HUES6 (cell line): ENCODE data around the gene TOP3B.
"Not testable (repeated sequence)": the region's sequence is repeated elsewhere in the genome, so short reads cannot be mapped to it uniquely, and the experiment has no call there.

Experiments used
- H3K27ac ChIP-seq: 2 replicates; pipeline ENCODE4 v1.7.0; 2013; ENCODE audit warnings: low read depth, mild to moderate bottlenecking, low read length, inconsistent platforms
- H3K27me3 ChIP-seq: 2 replicates; pipeline ENCODE4 v1.6.1; 2013; ENCODE audit warnings: low read length; ENCODE audit not compliant: control insufficient read depth, insufficient read depth
- H3K36me3 ChIP-seq: 2 replicates; pipeline ENCODE4 v1.6.1; 2013; ENCODE audit warnings: low read length; ENCODE audit not compliant: control insufficient read depth, insufficient read depth
- H3K4me1 ChIP-seq: 2 replicates; pipeline ENCODE4 v1.6.1; 2013; ENCODE audit warnings: low read length; ENCODE audit not compliant: control insufficient read depth, insufficient read depth
- H3K4me3 ChIP-seq: 2 replicates; pipeline ENCODE4 v1.5.1; 2013; ENCODE audit warnings: low read depth, low read length
- H3K9ac ChIP-seq: one replicate; pipeline ENCODE4 v1.6.1; 2013; ENCODE audit warnings: mild to moderate bottlenecking, low read length
- H3K9me3 ChIP-seq: 2 replicates; pipeline ENCODE4 v1.6.1; 2013; ENCODE audit warnings: low read depth, low read length; ENCODE audit not compliant: control insufficient read depth, insufficient read depth

The TOP3B gene

DNA sequence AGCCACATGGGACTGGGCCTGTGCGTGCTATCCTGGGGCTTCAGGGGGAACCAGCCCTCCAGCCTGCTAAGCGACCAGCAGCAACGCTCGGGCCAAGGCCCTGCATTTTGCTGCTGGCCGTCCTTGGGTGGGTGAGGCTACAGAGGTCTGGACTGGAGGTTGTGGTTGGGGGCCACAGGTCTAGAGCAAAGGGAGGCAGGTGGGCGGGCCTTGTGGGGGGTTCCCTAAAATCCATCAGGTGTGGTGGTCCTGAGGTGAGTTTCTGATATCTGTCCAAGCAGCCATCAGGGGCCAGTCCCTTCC lies 64.7 kb downstream of the TOP3B start:
- no peak overlapping the region for H3K4me3 ChIP-seq
- H3K9ac ChIP-seq = no peak overlapping the region
- H3K36me3 ChIP-seq = no peaks in the 10 kb centered on the region
- no peaks in the 10 kb centered on the region for H3K27me3 ChIP-seq
- no peak overlapping the region for H3K27ac ChIP-seq
- H3K4me1 ChIP-seq = peaks cover 47% of the 10 kb centered on the region
- no peaks in the 10 kb centered on the region for H3K9me3 ChIP-seq

GRCh38 chr22:21917181-21917958 lies 65.2 kb downstream of the TOP3B start:
- H3K4me3 ChIP-seq = no peak overlapping the region
- peaks cover 44% of the 10 kb centered on the region for H3K4me1 ChIP-seq

DNA sequence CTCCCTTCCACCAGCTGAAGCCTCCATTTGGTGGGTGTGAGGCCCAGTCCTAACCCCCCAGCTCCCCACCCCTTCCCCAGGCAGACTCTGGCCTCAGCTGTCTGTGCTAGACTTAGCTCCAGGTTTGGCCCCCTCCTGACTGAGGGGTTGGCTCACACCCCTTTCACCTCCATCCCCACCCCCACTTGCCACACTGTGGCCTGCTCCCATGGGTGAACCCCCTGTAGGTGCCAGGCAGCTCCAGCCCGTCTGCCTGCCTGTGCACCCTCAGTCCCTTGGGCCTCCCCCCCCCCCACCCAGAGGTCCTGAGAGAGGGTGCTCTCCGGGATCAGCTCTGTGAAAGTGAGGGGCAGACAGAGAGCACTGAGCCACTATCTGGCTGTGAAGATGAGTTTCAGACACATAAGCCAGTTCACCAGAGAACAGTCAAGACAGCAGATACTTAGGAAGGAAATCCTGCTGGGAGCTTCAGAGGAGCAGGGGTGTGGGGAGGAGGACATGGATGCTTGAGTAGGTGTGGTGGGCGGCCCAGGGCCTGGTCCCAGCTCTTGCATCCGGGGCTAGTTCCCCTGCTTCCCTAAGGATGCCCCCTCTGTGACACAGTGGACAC lies 66.2 kb downstream of the TOP3B start:
- Histone ChIP-seq H3K4me1 (peaks cover 35% of the 10 kb centered on the region), H3K27ac (no peak overlapping the region), H3K36me3 (no peaks in the 10 kb centered on the region), H3K9ac (no peak overlapping the region), H3K27me3 (no peaks in the 10 kb centered on the region), H3K9me3 (no peaks in the 10 kb centered on the region), H3K4me3 (no peak overlapping the region)

More at GRCh38 chr22:21917181-21917958, 65.2 kb downstream of the TOP3B start:
- Histone ChIP-seq H3K27me3 (no peaks in the 10 kb centered on the region), H3K36me3 (no peaks in the 10 kb centered on the region), H3K9me3 (no peaks in the 10 kb centered on the region), H3K9ac (no peak overlapping the region), H3K27ac (no peak overlapping the region)

- Histone ChIP-seq H3K36me3 (no peaks in the 10 kb centered on the region), H3K4me3 (no peak overlapping the region), H3K9ac (no peak overlapping the region), H3K27ac (no peak overlapping the region), H3K4me1 (peaks cover 28% of the 10 kb centered on the region), H3K9me3 (no peaks in the 10 kb centered on the region), H3K27me3 (no peaks in the 10 kb centered on the region)
Observed at GRCh38 chr22:21915624-21916308, 66.8 kb downstream of the TOP3B start.

- not testable (repeated sequence) for H3K9ac ChIP-seq, H3K27me3 ChIP-seq, H3K4me3 ChIP-seq, H3K9me3 ChIP-seq, H3K27ac ChIP-seq, H3K36me3 ChIP-seq
- H3K4me1 ChIP-seq = peaks cover 15% of the 10 kb centered on the region
Observed at GRCh38 chr22:21914033-21914642, 68.4 kb downstream of the TOP3B start.

GRCh38 chr22:21910367-21910766 lies 72.2 kb downstream of the TOP3B start:
- H3K4me3 ChIP-seq, H3K36me3 ChIP-seq, H3K27ac ChIP-seq, H3K4me1 ChIP-seq, H3K9ac ChIP-seq, H3K9me3 ChIP-seq, H3K27me3 ChIP-seq: not testable (repeated sequence)

DNA sequence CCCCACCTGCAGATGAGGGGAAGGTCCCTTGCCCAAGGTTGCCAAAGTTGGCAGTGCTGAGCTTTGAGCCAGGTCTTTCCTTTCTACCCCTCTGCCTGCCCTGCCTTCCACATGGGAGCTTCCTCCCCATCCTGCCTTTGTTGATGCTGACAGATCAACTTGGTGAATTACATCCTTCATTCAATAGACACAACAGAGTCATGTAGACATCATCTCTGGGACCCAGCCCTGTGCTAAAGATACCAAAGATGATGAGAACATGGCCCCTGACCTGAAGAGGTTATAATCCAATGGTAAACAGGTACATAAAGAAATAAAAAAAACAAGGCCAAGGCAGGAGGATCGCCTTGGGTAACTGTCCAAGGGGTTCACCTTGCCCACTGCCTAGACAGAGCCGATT lies 72.7 kb downstream of the TOP3B start:
- Histone ChIP-seq H3K9me3 (no peaks in the 10 kb centered on the region), H3K27me3 (no peaks in the 10 kb centered on the region), H3K4me1 (no peaks in the 10 kb centered on the region), H3K27ac (no peak overlapping the region), H3K9ac (no peak overlapping the region), H3K4me3 (no peak overlapping the region), H3K36me3 (no peaks in the 10 kb centered on the region)

DNA sequence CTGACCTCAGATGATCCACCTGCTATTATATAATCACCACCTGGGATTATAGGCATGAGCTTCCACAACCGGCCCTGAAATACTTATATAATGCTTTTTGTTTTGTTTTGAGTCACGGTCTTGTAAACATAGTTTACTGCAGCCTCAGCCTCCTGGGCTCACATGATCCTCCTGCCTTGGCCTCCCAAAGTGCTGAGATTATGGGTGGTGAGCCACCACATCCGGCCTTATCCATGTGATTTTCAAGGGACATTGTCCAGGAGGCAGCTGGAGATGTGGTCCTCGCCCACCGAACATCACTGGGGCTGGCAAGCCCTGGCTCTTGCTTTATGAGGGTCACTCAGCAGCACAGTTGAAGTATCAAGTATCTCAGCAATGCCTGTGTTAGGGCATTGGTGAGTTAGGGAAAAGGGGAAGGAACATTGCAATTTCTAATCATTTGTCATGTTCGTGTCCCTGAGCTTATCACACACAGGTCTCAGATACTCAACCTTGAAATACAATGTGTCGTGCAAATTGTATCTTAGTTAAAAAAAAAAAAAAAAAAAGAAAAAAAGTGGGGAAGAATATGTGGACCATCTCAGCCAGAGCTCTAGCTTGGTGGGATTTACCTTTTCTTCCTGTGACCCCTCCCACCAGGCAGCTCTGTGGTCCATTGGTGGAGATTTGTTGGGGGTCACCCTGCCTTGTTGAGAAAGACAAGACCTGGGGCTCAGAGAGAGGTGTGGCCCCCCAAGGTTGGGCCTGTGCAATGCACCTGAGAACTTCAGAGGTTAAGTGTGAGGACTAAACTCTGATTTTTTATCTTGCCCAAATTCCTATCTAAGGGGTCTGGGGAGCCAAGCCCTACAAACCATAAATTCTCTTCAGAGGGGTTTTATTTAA lies 74.7 kb downstream of the TOP3B start:
- H3K27ac ChIP-seq = no peak overlapping the region
- no peaks in the 10 kb centered on the region for H3K4me1 ChIP-seq
- no peaks in the 10 kb centered on the region for H3K36me3 ChIP-seq
- H3K9me3 ChIP-seq = no peaks in the 10 kb centered on the region
- H3K9ac ChIP-seq = no peak overlapping the region
- no peak overlapping the region for H3K4me3 ChIP-seq
- no peaks in the 10 kb centered on the region for H3K27me3 ChIP-seq
